Activated CD8-positive, alpha-beta memory T cell treated with anti-CD3 and anti-CD28 coated beads for 24 hours (primary cell): ENCODE data around the gene LPP.

Experiments
- DNase-seq: peaks from one replicate; pipeline ENCODE4 v3.0.0-alpha.2; 2020

LPP gene

DNA sequence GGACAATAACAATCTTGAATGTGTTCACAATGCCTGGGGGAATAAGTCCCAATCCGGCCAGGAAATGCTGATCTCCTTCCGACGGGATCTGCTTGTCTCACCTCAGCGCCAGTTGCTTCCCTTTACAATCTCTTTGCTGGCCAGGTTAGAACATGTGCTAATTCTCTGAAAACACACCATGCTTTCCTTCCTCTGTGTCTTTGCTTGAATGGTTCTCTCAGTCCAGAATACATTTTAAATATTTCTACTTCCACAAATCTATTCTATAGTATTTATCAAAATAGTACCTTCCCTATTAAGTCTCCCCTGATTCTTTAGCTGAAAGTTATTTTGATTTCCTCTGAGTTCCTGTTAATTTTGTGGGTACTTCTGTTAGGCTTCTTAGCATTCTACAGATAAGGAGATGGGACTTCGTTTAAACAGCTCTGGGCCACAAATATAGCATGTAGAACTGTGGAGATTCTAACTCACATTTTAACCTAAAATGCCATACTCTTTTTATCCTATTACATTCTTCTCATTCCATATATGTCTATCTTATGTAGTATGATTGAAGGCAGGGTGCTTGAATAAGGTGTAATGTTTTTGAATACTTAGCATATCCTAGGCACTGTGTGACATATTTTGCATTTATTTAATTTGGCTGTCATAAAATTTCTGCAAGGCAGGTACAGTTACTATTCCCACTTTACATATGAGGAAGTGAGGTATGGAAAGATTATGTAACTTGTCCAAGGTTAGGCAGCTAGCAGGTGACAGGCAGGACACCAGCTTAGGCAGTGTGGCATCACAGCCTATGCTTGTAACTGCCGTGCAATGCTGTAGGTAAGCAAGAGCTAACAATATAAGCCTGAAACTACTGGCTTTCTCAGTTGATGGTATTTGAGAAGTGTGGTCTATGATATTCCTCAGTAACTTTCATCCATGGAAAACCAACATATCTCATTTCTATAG, 299.8 kb downstream of the LPP start:
- no peak for DNase-seq

DNA sequence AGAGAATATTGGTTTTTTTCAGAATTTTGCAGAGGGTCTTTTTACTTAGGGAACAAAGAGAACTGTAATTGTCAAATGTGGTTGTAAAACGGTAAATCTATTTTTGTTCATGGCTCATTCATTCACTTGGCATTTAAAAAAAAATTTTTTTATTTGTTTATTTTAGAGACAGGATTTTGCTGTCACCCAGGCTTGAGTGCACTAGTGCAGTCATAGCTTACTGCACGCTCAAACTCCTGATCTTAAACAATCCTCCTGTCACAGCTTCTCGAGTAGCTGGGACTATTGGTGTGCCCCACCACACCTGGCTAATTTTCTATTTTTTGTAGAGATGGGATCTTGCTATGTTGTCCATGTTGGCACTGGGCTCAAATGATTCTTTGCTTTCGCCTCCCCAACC, 301.8 kb downstream of the LPP start:
- DNase-seq = no peak

DNA sequence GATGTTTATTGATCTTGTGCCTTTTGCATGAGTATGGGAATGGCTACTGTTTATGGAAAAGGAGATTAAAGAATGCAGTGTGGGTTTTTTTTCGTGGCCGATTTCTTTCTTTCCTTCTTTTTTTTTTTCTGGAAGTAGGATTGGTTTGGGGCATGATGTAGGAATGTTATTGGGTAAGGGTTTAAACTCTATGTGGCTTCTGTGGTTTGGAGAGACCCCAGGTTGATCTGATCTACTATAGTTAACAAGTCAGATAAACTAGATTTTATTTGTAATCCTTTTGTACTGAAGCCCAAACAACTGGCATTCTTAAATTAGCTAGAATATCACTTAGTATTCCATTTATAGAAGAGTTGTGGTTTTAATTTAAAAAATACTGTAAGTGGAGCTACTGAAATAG, 304.8 kb downstream of the LPP start:
- no peak for DNase-seq

DNA sequence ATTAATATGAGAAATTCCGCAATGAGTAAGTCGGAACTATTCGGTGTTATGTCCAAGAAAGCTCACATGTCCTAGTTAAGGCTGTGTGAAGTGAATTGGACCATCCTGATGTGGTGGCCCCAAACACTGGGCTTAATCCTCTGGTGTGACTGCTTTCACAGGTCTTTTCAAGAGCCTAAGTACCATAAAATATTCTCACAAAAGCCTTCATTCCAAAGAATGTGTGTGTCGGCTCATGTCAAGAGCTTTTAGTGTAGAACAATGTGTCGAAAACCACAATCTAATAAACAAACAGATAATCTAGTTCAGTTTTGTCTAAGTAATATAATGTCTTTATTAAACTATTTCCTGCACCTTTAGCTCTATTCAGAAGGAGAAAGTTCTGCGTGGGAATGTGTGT, 311.4 kb downstream of the LPP start:
- no peak for DNase-seq

DNA sequence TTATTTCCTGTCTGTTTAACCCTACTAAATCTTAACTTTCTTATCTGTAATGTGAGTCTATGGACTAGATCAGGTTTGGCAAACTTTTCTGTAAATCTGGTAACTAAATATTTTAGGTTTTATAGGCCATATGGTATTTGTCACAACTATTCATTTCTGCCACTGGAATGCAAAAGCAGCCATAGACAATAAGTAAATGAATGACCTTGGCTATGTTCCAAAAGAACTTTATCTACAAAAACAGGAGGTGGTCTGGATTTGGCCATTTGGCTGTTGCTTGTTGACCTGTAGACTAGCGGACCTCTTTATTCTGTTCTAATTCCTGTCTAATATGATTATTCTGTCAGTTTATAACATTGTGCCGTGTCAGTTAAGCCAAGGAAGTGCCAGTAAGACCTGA, 314.2 kb downstream of the LPP start:
- no peak for DNase-seq

DNA sequence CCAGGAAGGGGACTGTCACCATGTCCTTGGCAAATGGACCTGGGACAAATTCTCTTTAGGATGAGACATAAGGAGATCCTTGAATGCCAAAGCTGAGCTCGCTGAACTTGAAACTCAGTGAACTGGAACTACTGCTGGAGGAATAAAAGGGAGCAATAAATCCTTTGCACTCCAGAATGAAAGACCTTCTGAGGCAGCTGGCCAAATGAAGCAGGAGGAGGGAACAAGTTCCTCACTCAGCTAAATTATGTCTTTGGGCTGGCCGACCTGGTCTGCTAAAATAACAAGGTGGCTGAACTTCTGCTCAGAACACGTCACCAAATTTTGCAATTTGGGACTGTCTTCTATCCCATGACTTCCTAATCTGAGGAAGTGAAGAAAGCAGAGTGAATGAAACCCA, 314.7 kb downstream of the LPP start:
- no peak for DNase-seq

DNA sequence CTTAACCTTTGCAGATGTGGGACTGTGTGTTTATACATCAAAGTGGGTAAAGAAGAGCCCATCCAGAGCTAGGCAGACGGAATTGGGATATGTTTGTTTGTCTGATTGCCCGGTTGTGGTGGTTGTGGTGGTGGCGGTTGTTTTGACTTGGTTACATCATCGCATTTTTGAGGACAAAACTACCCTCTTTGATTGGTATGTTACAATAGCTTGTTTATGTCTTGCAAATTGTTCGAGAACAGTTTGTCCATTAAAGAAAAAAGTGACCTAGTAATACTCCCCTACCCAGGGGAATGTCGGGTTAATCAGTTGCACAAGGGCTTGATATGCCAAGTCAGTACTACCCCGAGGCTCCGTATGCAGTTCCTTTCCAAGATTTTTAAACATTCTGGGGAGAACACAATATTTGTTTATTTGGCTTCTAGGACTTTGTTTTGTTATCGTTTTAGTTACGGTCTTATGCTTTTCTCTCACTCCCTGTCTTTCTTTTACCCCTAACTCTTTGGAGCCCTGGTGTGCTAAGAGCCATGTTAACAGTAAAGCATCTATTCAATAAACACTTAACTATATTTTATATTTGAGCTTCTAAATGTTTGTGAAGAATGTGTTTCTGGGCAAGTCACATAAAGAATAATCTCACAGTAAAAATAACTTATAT, 315.4 kb downstream of the LPP start:
- no peak for DNase-seq

DNA sequence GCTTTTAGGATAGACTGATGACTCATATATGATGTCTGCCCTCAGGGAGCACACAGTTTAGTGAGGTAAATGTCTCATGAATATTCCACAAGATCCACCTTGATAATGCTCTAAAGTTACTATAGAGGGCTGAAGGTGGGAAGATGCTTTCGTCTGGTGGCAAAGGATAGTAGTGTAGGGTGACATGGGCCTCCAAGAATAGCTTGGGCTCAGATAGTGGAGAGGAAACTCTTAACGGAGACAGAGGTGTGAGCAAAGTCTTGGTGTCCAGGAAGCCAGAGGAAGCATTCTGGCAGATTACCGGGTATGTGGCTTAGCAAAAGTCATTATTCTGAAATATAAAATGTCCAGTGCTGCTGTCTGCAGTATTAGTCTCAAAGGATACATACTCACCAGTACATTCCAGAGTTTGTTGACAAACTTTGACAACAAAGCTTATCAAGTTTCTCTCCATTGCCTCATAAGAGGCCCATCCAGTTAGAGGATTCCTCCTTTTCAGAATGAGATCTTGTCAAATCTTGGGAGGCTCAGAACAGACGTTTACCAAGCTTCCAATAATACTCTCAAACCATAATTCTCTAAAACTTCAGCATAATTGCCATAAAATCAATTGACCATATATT, 316.7 kb downstream of the LPP start:
- no peak for DNase-seq

DNA sequence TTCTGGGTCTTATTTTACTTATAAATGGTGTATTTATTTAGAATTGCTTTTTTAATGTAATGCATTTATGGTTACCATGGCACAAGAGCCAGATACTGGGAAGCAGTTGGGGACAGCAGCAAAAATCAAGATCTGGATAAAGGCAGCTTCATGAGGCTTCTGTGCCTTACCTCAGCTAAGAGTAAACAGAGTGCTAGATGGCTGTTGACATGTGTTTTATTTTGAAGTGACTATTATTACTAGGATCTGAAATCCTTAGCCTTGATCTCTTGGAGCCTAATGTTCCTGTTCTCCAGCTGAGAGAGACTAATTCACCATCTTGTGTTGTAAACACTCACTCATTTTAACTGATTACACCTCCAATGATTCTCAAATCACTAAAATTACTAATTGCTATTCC, 317.8 kb downstream of the LPP start:
- DNase-seq = no peak

DNA sequence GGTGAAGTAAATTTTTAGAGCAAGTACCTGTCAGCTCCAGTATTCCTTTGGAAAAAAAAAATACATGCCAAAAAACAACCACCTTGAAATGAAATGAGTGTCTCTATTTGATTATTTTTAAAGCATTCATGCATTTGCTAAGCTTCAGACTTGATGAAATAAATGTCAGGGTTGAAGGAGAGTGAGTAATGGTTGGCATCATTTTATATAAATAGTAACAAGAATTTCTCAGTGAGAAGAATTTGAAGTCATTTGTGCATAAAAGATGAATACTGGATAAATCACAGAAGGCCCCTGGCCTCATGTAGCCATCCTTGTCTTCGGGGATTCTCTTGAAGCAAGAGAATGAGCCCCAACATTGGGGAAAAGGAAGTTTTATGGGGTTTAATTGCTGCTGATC, 318.4 kb downstream of the LPP start:
- no peak for DNase-seq

DNA sequence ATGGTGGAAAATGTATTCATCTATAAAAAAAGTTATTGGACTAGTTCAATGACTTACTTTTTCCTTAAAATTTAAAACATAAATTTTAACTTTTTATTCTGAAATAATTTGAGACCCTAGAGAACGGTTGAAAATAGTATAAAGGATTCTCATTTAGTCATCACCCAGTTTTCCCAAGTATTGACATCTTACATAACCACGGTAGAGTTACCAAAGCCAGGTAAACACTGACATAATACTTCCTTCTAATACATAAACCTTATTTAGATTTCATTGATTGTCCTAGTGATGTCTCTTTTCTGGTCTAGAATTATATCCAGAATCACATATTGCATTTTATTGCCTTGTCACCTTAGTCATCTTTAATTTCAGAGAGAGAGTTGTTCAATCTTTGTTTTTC, 319.1 kb downstream of the LPP start:
- no peak for DNase-seq

DNA sequence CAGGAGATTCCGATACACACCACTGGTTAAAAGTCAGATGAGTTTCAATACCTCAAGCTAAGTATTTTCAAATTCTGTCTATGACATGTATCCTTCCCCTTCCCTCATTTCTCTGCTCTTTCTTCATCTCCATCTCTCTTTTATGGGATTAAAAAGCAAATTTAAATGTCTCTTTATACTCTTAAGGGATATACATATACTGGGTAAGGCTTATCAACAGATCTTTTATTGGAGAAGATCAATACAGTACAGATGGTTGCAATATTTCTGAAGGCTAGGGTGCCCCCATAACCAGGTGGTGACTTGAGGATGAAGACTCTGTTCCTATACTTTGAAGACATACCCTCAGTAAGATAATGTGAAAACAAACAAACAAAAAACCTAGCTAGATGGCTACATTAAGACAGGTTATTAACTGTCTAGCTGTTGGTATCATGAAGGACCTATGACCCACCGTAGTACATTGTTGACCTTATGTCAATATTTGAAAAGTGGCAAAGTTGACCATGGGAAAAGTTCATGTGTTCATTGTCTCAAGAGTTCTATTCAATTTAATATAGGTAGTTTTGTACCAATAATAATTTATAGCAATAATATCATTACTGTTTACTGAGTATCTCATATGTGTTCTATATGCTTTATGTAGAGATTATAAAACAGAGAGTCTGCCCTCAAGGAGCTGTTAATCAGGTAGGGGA, 319.8 kb downstream of the LPP start:
- no peak for DNase-seq

DNA sequence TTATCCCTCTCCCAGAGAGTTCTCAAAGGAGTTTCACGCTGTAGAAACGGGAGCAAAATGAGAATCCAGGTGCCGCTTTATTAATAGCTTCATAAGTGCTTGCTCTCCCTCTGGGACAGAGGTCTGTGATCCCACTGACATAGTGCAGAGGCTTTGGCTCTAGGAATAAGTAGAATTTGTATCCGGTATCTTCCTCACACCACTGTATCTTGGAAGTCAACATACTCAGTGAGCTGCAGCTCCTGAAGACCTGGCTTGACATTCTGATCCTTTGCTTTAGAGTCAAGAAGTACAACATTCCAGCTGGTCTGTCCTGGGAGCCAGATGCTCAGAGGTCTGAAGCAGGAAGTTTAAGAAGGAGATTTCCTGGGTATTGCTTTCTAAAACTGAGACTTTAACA, 323.0 kb downstream of the LPP start:
- DNase-seq = no peak

DNA sequence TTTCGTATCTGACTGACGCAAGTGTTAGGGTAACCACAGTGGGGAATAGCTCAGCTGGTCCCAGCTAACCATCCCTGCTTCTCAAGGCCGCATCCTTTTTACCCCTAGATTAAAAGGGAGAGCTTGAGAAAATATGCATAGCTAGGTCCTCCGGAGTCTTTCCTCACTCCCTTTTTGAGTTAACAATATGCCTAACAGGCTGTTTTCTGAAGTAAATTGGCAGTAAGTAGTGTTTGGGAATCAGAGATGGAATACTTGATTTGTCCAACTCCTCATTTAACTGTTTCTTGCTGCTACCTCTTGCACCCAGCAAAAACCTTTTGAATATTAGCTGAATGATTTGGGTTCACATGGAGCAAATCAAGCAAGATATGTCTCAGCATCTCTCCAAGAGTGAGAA, 326.1 kb downstream of the LPP start:
- no peak for DNase-seq

DNA sequence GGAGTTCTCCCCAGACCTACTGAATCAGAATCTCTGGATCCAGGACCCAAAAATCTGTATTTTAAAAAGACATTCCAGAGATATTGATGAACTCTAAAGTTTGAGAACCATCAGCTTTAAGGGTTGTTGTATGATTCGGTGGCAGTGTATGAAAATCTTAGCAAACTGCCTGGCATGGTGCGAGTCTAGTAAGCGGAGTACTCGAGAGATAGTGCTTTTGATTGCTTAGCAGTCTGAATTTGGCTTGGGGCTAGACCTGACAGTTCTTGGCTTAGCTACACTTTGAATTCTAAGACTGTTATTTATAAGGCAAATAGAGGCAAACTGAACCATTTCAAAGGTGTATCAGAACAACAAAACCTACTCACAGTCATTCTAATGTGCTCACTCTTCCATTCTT, 329.0 kb downstream of the LPP start:
- no peak for DNase-seq

DNA sequence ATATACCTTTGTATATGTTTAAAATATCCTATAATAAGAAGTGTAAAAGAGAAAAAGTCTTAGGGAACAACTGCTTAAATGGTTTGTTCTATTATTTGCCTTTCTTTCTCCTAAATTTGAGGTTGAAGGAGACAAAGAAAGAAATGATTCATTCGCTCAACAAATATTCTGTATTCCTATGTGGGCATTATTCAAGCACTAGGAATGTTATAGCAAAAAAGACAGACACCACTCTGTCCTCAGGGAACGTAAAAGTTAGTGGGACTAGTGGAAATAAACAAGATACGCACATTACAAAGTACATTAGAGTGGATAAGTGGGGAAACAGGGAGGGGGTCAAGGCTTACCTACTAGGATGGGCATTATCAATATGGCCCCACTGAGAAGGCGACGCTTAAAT, 332.2 kb downstream of the LPP start:
- DNase-seq = no peak

DNA sequence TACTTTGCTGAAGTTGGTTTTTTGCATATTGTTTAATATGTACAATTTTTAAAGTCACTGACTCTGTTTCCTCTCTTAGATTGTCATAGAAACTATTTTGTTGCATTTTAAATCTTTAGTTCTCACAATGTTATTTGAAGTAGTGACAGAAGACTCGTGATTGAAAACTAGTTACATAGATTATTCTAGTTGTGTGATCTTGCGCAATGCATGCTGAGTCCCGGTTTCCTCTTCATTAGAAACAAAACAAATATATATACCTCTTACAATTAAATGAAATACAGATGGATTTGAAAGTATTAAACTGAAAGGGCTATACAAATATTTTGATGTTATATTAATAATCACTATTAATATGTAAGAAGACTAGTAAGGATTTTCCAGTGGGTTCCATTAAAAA, 333.0 kb downstream of the LPP start:
- no peak for DNase-seq

DNA sequence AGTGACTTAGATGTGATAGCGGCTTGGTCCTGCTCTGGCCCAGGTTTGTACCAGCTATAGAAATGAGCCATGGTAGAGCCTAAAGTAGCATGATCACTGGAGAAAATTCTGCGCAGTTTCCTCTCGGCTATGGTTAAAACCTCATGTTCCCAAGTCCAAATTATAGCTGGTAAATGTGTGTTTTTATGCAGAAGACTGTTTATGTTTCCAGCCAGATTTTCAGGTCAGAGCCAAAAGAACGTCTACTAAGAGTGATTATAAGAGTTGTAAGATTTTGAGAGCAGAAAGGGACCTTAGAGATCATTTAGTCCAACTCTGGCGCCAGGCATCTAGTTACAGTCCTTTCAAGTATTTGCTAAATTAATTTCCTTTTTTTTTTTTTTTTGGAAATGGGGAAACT, 333.7 kb downstream of the LPP start:
- no peak for DNase-seq

DNA sequence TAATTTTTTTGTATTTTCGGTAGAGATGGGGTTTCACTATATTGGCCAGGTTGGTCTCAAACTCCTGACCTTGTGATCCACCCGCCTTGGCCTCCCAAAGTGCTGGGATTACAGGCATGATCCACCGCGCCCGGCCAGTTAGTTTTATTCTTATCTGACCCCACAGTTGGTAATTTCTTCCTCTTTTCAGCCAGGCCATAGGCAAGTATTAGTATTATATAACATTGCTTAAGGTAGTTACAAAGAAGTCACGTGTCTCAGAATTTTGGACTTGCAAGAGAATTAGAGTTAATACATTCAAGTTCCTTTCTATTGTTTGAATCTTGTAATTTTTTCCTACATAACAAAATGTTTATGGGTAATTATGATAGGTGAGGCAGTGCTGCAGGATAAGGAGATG, 334.8 kb downstream of the LPP start:
- no peak for DNase-seq

DNA sequence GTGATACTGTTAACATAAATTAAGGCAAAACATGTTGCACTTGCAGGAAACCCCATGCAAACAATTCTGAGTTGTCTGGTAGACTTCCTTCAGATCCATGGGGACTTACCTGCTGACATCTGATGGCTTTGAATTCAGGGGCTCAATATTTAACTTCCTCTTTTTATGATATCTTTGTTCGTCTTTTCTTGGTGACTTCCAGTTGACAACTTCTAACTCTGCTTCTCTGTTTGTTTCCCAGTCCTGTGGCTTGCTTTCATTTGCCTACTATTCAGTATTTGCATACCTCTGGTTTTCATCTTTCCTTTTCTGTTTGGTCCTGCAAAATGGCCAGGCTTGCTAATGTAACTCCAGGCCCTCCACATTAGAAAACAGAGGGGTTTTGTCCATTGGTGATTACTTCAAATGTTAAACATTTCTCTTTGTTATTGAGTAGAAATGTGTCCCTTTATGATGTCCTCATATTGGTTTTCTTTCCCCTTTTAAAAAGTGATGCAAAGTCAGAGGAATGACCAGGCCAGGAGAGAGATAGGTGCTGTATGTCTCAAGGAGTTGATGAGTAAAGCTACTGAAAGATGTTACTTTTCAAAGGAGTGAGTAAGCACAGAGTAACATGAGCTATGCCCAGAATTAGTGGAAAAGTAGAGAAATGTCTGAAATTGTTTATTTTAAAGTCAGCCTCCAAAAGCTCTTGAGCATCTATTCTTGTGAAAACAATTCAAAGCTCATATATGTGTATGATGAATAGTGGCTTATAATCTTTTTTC, 335.9 kb downstream of the LPP start:
- DNase-seq = no peak

DNA sequence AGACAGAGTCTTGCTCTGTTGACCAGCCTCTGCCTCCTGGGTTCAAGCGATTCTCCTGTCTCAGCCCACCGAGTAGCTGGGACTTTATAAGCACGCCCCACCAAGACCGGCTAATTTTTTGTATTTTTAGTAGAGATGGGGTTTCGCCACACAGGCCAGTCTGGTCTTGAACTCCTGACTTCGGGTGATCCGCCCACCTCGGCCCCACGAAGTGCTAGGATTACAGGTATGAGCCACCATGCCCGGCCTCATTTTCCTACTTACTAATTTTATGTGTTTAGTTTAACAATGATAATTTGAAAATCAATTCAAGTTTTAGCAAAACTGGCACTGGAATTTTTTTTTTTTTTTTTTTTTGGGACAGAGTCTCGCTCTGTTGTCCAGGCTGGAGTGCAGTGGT, 336.5 kb downstream of the LPP start:
- DNase-seq = no peak

DNA sequence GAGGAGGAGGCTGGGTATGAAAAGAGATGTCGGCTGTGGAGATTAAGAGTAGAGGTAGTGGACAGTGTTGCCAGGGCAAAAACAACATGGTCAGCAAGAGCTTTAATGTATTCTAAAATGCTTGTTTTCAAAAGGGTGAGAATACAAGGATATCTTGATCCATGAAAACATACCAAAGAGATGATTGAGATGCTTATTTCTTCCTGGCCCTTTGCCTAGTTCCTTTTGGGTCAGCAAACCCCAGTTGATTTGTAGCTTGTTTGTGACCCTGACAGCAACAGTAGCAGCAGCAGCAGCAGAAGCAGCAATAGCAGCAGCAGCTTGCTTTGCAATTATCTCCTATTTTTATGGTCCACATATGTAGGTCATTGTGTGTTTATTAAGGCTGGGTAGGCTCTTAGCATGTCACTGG, 337.3 kb downstream of the LPP start:
- DNase-seq = no peak

DNA sequence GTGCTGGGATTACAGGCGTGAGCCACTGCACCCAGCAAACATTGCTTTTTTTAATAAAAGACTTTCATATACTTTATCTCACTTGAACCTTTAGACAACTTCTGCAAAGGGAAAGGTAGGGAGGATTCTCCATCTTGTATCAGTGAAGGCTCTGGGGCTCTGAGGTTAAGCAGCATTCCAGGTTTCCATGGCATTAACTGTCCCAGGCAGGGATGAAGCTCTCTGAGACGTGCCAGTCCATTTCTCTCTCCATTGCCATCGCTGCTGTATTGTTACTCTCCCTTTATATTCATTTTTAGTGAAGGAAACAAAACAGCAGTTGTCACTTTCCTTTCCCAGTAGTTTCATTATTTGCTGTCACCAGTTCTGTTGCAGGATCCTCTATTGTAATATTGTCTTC, 342.4 kb downstream of the LPP start:
- DNase-seq = no peak
